Adrenal gland (tissue), 12 donors: Measurements from ENCODE around the gene PRKRIP1. TPM values are rescaled to one million over a fixed set of nuclear protein-coding genes. Genes with fewer than 3 reads are reported as not detected.

Experiments used
- DNase-seq, 7 donors: peaks; one replicate each; pipeline ENCODE4 v3.0.0-alpha.2; 2019 to 2020
- H3K27ac ChIP-seq, 5 donors: fragments of 200-600 bp; sonication (generic) in 4 of 5; 1 replicate in 3 of 5; 2 replicates in 2 of 5; pipeline versions ENCODE4 v1.5.1 to v1.8.0; 2016 to 2020; ENCODE audit warnings: mild to moderate bottlenecking in 1 of 5
- H3K27me3 ChIP-seq: fragments of 200-600 bp; 2 replicates; pipeline ENCODE4 v1.8.0; 2021
- H3K36me3 ChIP-seq, 2 donors: fragments of 200-600 bp; replicated peaks in 1 of 2; 1 replicate in 1 of 2; 2 replicates in 1 of 2; pipeline versions ENCODE4 v1.5.1 to v1.8.0; 2018 to 2022
- H3K4me1 ChIP-seq, 2 donors: fragments of 200-600 bp; replicated peaks in 1 of 2; 1 replicate in 1 of 2; 2 replicates in 1 of 2; pipeline versions ENCODE4 v1.5.1 to v1.8.0; 2018 to 2021
- H3K4me3 ChIP-seq, 4 donors: fragments of 200-600 bp; sonication (generic) in 3 of 4; one replicate each; pipeline ENCODE4 v1.5.1; 2016 to 2018
- H3K9me3 ChIP-seq, 3 donors: fragments of 200-600 bp; sonication (generic) in 1 of 3; replicated peaks in 1 of 3; 1 replicate in 2 of 3; 2 replicates in 1 of 3; pipeline versions ENCODE4 v1.5.1 to v1.8.0; 2016 to 2021
- CTCF ChIP-seq, 6 experiments: fragments of 450-650 bp in 4 of 6; fragments of 200-600 bp in 2 of 6; sonication (generic) in 1 of 6; IDR thresholded peaks; 1 replicate in 5 of 6; 2 replicates in 1 of 6; pipeline versions ENCODE4 v1.5.1 to v1.8.0; 2016 to 2021; ENCODE audit warnings: antibody characterized with exemption in 6 of 6, mild to moderate bottlenecking in 2 of 6, moderate library complexity in 1 of 6
- POLR2A ChIP-seq, 2 donors: fragments of 450-650 bp; IDR thresholded peaks; one replicate each; pipeline ENCODE4 v1.6.1; 2017; ENCODE audit warnings: antibody characterized with exemption in 2 of 2, mild to moderate bottlenecking in 2 of 2, moderate library complexity in 1 of 2
- WGBS, 4 donors: extraction: QIAGEN DNeasy Blood & Tissue Kit in 2 of 4; methylation state at CpG; one replicate each; pipeline versions ENCODE4 v1.1.5 to v1.1.7; 2013 to 2017; 5-methylcytosine and 5-hydroxymethylcytosine counted together
- intact Hi-C, 2 donors: fragments of 100-400 bp; cut with DNase I; formaldehyde crosslinking; loops; one replicate each; pipeline versions ENCODE4 v1.14.1 to v1.15.0; 2022 to 2023
- polyA plus RNA-seq, 3 donors: library from polyadenylated mRNA; stranded (reverse); fragments of 200-250 nt in 2 of 3; fragments of 350-450 nt in 1 of 3; fragmentation: Illumina TruSeq in 1 of 3; extraction: RNeasy Lipid Tissue Mini Kit (QIAGEN cat#74804) in 1 of 3; gene quantifications; one replicate each; pipeline ENCODE4 v1.2.3, GENCODE V29; 2013 to 2014
- total RNA-seq, 9 donors: library from RNA; depleted of rRNA in 4 of 9; stranded (reverse); fragments of >200 nt in 4 of 9; fragments of 120-200 nt in 1 of 9; fragmentation: NEBNext Ultra II Directional in 1 of 9; extraction: Animal tissue kit (Norgen Biotek cat#: 25700) in 1 of 9; gene quantifications; one replicate each; pipeline versions ENCODE4 v1.1.0 to v1.2.4, GENCODE V29; 2013 to 2023
- donor health status: healthy with polysubstance abuse.
- donor health status: Bipolar disorder and iron deficiency.
- donor health status: DM: yes; HTN: yes; CAD: no.
- donor health status: DM: no; HTN: no; CAD: no.
- donor health status: DM: no; HTN: no; CAD: no.
- donor health status: DM: yes; HTN: yes; CAD: no.

PRKRIP1 gene
- total and polyA plus RNA-seq, 12 donors = 19.4 to 114 (median 31.1) TPM

- H3K4me1 ChIP-seq = peaks cover 13 to 32% of the 10 kb centered on the region in 2 donors
- WGBS, 4 donors = 0 to 3% (median 1%) methylated on average over 5 to 89 of the region's 90 CpGs
- H3K4me3 ChIP-seq = peak within 1 kb of the TSS; percentile 46 to 99 (median 78)
- H3K9me3 ChIP-seq = no peaks in the 10 kb centered on the region
- peak; percentile 70 to 90 (median 83) for DNase-seq
- no peaks in the 10 kb centered on the region for H3K27me3 ChIP-seq
- H3K36me3 ChIP-seq = no peaks in the 10 kb centered on the region
- peak within 1 kb of the TSS in 4 of 5 donors; percentile 53 to 86 (median 75) for H3K27ac ChIP-seq
- TF ChIP-seq POLR2A (IDR thresholded peaks at IDR 0.05) = peak in 1 of 2 donors; percentile 2
- no peak for TF ChIP-seq CTCF (IDR thresholded peaks at IDR 0.05)
- intact Hi-C loops = no loop called here
Measured at GRCh38 chr7:102433219-102434038, 37.3 kb downstream of the PRKRIP1 start, which contains the start of gene ORAI2. TSS of gene ORAI2 (plus strand) at chr7:102433575. CDS start at chr7:102438957, 5,382 bp downstream.

GRCh38 chr7:102434039-102434486, 37.9 kb downstream of the PRKRIP1 start:
- H3K9me3 ChIP-seq = no peaks in the 10 kb centered on the region
- intact Hi-C loops = no loop called here
- H3K27me3 ChIP-seq = no peaks in the 10 kb centered on the region
- peak overlapping the region in 2 of 5 donors; percentile 59 to 86 for H3K27ac ChIP-seq
- H3K36me3 ChIP-seq = no peaks in the 10 kb centered on the region
- DNase-seq = no peak
- 13 to 33% (median 30%) methylated on average over 6 to 9 of the region's 9 CpGs for WGBS, 4 donors
- no peak for TF ChIP-seq CTCF (IDR thresholded peaks at IDR 0.05)
- no peak for TF ChIP-seq POLR2A (IDR thresholded peaks at IDR 0.05)
- peak overlapping the region in 2 of 4 donors; percentile 15 to 99 for H3K4me3 ChIP-seq
- H3K4me1 ChIP-seq = peaks cover 13 to 32% of the 10 kb centered on the region in 2 donors

GRCh38 chr7:102436118-102436517, 40.0 kb downstream of the PRKRIP1 start:
- intact Hi-C loops = no loop called here
- peaks cover 24 to 47% of the 10 kb centered on the region in 2 donors for H3K4me1 ChIP-seq
- no peak overlapping the region for H3K27ac ChIP-seq
- H3K4me3 ChIP-seq = no peak overlapping the region
- WGBS, 4 donors = 94 to 97% (median 95%) methylated on average over 10 of the region's 10 CpGs
- no peaks in the 10 kb centered on the region for H3K9me3 ChIP-seq
- H3K27me3 ChIP-seq = no peaks in the 10 kb centered on the region
- H3K36me3 ChIP-seq = no peaks in the 10 kb centered on the region
- no peak for DNase-seq
- TF ChIP-seq CTCF (IDR thresholded peaks at IDR 0.05) (no peak), POLR2A (IDR thresholded peaks at IDR 0.05) (no peak)

- Histone ChIP-seq H3K27ac (peak overlapping the region; percentile 51 to 87 (median 76)), H3K27me3 (no peaks in the 10 kb centered on the region), H3K4me3 (no peak overlapping the region), H3K4me1 (peaks cover 11 to 16% of the 10 kb centered on the region in 2 donors), H3K9me3 (no peaks in the 10 kb centered on the region), H3K36me3 (peaks cover 0 to 5% of the 10 kb centered on the region in 2 donors)
- peak; percentile 90 to 98 (median 96) for DNase-seq
- 40 to 65% (median 56%) methylated on average over 12 to 17 of the region's 17 CpGs for WGBS, 4 donors
- peak in 1 of 2 donors; percentile 21 for TF ChIP-seq POLR2A (IDR thresholded peaks at IDR 0.05)
- TF ChIP-seq CTCF (IDR thresholded peaks at IDR 0.05) = no peak
- intact Hi-C loops = no loop called here
Measured at GRCh38 chr7:102439963-102440795, 44.0 kb downstream of the PRKRIP1 start.
